ENCODE data around the gene NMT1. TPM values are rescaled to one million over a fixed set of nuclear protein-coding genes. Genes with fewer than 3 reads are reported as not detected.

NMT1 gene
- total RNA-seq, 1 experiment from 2014 or later, result 132 TPM

DNA sequence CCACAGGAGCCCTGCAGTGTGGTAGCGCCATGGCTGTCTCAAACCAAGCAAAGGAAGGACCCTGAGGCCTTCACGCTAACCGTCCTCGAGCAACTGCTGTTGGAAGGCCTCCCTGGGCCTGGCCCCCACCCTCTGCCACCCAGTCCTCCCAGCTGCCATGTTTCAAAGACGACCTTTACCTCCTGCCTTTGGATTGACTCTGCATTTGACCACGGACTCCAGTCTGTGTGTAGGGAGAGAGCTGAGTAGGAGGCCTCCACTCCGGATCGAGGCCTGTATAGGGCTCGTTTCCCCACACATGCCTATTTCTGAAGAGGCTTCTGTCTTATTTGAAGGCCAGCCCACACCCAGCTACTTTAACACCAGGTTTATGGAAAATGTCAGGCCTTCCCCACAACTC is 46.9 kb downstream of the NMT1 start:
- H4K20me1 ChIP-seq (ENCODE audit: insufficient read depth), result no peaks in the 10 kb centered on the region; the same call in 1 of the 2 replicates
- H3K9me2 ChIP-seq (ENCODE audit: insufficient read depth), result no peaks in the 10 kb centered on the region
- H2AFZ ChIP-seq, result no peak overlapping the region
- peaks cover 12% of the 10 kb centered on the region for H3F3A ChIP-seq (ENCODE audit: insufficient read depth, low read depth)
- H3K79me2 ChIP-seq (ENCODE audit: low read depth), result no peaks in the 10 kb centered on the region
- no peak for DNase-seq
- no peak overlapping the region for H3K4me2 ChIP-seq
- no peaks in the 10 kb centered on the region for H3K9me3 ChIP-seq (ENCODE audit: insufficient read depth, low read depth)
- CTCF ChIA-PET, result interaction anchor here (0.6 kb wide), 1 partner anchor 183 kb away, joined by 6 read pairs; no protein-coding TSS in a partner anchor
- H3K4me1 ChIP-seq (replicated peaks; ENCODE audit: insufficient read depth), result no peaks in the 10 kb centered on the region
- no peak overlapping the region for H3K27ac ChIP-seq
- no peak overlapping the region for H3K4me3 ChIP-seq
- H3K36me3 ChIP-seq (ENCODE audit: low read depth), result peaks cover 8% of the 10 kb centered on the region; the same call in 1 of the 2 replicates
- H3K27me3 ChIP-seq (ENCODE audit: insufficient read depth, low read depth), result no peaks in the 10 kb centered on the region
- intact Hi-C loops (cut with micrococcal nuclease; ENCODE audit: unreplicated experiment), result no loop called here
- POLR2A ChIA-PET (ENCODE audit: unreplicated experiment), result no interaction called here
- no TSS peak for BruUV-seq (replicated peaks)
- TF ChIP-seq EZH2 (IDR thresholded peaks at IDR 0.05; ENCODE audit: low read depth), result no peak
- TF ChIP-seq, protein P1, sequence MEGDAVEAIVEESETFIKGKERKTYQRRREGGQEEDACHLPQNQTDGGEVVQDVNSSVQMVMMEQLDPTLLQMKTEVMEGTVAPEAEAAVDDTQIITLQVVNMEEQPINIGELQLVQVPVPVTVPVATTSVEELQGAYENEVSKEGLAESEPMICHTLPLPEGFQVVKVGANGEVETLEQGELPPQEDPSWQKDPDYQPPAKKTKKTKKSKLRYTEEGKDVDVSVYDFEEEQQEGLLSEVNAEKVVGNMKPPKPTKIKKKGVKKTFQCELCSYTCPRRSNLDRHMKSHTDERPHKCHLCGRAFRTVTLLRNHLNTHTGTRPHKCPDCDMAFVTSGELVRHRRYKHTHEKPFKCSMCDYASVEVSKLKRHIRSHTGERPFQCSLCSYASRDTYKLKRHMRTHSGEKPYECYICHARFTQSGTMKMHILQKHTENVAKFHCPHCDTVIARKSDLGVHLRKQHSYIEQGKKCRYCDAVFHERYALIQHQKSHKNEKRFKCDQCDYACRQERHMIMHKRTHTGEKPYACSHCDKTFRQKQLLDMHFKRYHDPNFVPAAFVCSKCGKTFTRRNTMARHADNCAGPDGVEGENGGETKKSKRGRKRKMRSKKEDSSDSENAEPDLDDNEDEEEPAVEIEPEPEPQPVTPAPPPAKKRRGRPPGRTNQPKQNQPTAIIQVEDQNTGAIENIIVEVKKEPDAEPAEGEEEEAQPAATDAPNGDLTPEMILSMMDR (conservative IDR thresholded peaks at IDR 0.05), result no peak

DNA sequence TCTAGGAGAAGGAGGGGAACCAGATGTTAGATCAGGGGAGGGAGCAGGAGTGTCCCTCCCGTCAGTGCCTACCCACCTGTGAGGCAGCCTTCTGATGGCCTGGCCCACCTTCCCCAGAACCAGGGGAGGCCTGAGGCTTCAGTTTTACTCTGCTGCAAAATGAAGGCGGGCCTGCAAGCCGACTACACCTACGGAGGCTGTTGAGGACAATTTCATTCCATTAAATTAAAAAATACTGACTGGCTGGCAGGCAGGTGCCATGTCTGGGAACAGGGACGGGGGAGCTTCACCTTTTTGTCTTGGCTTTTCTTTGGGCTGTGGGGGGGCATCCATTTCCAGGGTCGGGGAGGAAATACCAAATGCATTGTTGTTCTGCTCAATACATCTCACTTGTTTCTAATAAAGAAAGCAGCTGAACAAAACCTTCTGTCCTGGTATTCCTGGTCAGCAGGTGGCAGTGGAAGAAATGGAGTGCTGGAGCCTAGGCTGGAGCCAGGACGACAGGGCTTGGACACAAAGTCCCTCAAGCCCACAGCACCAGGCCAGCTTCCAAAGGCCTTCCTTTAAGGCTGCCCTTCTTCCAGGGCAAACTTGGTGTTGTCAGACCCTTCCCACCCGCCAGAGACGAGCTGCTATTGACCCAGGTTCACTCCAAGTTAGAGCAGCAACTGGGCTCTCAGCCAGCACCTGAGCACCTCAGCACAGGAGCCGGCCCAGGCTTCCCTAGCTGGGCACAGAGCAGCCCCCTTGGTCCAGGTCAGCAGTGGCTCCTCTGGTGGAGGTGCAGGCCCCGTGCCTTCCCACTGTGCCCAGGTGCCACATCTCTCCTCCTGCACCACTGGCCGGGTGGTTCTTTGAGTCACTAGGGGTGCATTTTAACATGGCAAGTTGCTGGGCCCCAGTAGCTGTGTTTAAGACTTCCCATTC is 47.7 kb downstream of the NMT1 start:
- no peaks in the 10 kb centered on the region; the same call in 1 of the 2 replicates for H4K20me1 ChIP-seq (ENCODE audit: insufficient read depth)
- H3F3A ChIP-seq (ENCODE audit: insufficient read depth, low read depth), result peaks cover 9% of the 10 kb centered on the region
- no peak overlapping the region for H3K4me2 ChIP-seq
- ChIA-PET POLR2A (ENCODE audit: unreplicated experiment) (interaction anchor here (0.5 to 0.8 kb wide), 2 partner anchors 27 to 193 kb away, joined by 3 to 11 read pairs; partner anchors contain the start of gene ACBD4), CTCF (interaction anchor here (0.6 to 1.4 kb wide), 2 partner anchors 10 to 184 kb away, joined by 3 to 6 read pairs; no protein-coding TSS in a partner anchor)
- no peaks in the 10 kb centered on the region for H3K9me3 ChIP-seq (ENCODE audit: insufficient read depth, low read depth)
- no peaks in the 10 kb centered on the region for H3K36me3 ChIP-seq (ENCODE audit: low read depth)
- no TSS peak for BruUV-seq (replicated peaks)
- no peak overlapping the region for H3K4me3 ChIP-seq
- H3K27ac ChIP-seq, result no peak overlapping the region
- TF ChIP-seq, protein P1 (conservative IDR thresholded peaks at IDR 0.05), result no peak; the same call in 1 of the 2 replicates
- no peak for TF ChIP-seq EZH2 (IDR thresholded peaks at IDR 0.05; ENCODE audit: low read depth)
- H3K4me1 ChIP-seq (replicated peaks; ENCODE audit: insufficient read depth), result no peaks in the 10 kb centered on the region
- H3K79me2 ChIP-seq (ENCODE audit: low read depth), result no peaks in the 10 kb centered on the region
- no peaks in the 10 kb centered on the region for H3K27me3 ChIP-seq (ENCODE audit: insufficient read depth, low read depth)
- intact Hi-C loops (cut with micrococcal nuclease; ENCODE audit: unreplicated experiment), result no loop called here
- DNase-seq, result no peak
- no peak overlapping the region for H2AFZ ChIP-seq
- H3K9me2 ChIP-seq (ENCODE audit: insufficient read depth), result no peaks in the 10 kb centered on the region

- no peaks in the 10 kb centered on the region for H3K36me3 ChIP-seq (ENCODE audit: low read depth)
- no peaks in the 10 kb centered on the region for H3K79me2 ChIP-seq (ENCODE audit: low read depth)
- no peak overlapping the region for H3K27ac ChIP-seq
- H4K20me1 ChIP-seq (ENCODE audit: insufficient read depth), result no peaks in the 10 kb centered on the region
- intact Hi-C loops (cut with micrococcal nuclease; ENCODE audit: unreplicated experiment), result no loop called here
- H3K4me2 ChIP-seq, result no peak overlapping the region
- no peak for DNase-seq
- H3K9me3 ChIP-seq (ENCODE audit: insufficient read depth, low read depth), result no peaks in the 10 kb centered on the region
- no TSS peak for BruUV-seq (replicated peaks)
- no peaks in the 10 kb centered on the region for H3K27me3 ChIP-seq (ENCODE audit: insufficient read depth, low read depth)
- no peak for TF ChIP-seq EZH2 (IDR thresholded peaks at IDR 0.05; ENCODE audit: low read depth)
- TF ChIP-seq, protein P1 (conservative IDR thresholded peaks at IDR 0.05), result no peak
- H3K4me3 ChIP-seq, result no peak overlapping the region
- peaks cover 5% of the 10 kb centered on the region for H3F3A ChIP-seq (ENCODE audit: insufficient read depth, low read depth)
- ChIA-PET POLR2A (ENCODE audit: unreplicated experiment) (no interaction called here), CTCF (interaction anchor here (1.2 kb wide), 1 partner anchor 50 kb away, joined by 3 read pairs; no protein-coding TSS in a partner anchor)
- H3K4me1 ChIP-seq (replicated peaks; ENCODE audit: insufficient read depth), result no peaks in the 10 kb centered on the region
- no peak overlapping the region for H2AFZ ChIP-seq
- H3K9me2 ChIP-seq (ENCODE audit: insufficient read depth), result no peaks in the 10 kb centered on the region
These were observed 49.8 kb downstream of the NMT1 start for GRCh38 chr17:45110676-45111611.
